HG03135 (cell line): ENCODE data around the gene NNAT.

Experiments used
- ATAC-seq: cut with Tn5 transposase; IDR thresholded peaks from one replicate; pipeline ENCODE4 v1.9.1; 2021; ENCODE audit warnings: mild to moderate bottlenecking, moderate library complexity; ENCODE audit not compliant: unreplicated experiment

NNAT gene

DNA sequence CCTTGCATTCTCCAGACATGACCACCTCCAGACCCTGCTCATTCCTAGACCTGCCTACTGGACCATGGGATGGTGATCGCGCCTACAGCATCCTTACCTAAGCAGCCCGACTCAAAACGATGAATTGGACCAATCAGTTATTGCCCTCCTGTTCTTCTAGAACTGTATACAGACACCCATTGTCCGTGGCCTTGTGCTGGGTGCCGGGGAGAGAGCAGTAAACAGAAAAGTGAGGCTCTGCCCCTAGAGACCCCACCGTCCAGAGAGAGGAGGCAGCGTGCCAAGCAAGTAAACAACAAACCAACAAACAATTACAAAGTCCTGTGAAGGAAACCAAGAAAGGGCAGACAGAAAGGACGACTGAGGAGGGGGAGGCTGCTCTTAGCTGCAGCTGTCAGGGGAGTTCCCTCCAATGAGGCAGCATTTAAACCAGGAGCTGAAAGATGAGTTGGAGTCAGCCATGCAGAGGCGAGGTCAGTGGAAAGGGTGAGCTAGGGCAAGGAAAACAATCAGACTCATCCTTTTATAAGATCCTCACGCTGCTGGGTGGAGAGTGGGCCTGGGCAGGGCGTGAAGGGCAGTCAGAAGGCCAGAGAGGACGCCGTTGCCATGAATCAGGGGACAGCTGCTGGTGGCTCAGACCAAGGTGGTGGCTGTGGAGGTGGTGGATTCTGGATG is 44.2 kb downstream of the NNAT start:
- no peak for ATAC-seq

- no peak for ATAC-seq
Observed at GRCh38 chr20:37566590-37567330, 45.7 kb downstream of the NNAT start.

DNA sequence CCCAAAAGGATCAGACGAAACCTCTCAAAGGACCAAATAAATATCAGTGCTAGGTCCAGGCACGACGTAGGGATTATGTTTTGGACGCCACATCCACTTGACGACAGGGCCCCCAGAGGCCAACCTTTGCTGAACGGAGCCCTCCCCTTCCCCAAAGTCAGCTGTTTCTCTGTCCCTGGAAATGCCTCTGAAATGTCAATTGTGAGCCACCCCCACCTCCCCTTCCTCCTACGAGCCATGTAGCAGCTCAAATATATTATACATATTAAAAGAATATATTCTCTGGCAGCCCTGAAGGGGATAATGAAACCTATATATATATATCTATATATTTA is 46.2 kb downstream of the NNAT start:
- ATAC-seq: no peak

- ATAC-seq: no peak
Observed at GRCh38 chr20:37567671-37568588, 46.9 kb downstream of the NNAT start.

DNA sequence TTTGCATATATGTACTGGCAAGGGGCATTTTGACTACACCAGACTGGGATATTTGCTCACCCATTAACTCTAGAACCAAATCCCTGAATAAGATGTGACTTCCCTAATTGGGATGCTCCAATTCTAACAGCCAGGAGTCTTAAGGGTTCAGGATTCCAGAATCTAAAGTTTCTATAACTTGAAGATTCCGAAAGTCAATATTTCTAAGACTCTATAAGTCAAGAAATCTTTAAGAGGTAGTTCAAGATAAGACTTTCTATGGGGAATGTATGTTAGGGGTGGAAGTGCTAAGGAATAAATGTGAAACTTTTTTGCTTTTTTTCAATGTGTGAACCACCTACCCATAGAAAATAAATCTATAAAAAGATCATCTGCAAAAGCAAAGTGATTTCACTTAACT is 49.4 kb downstream of the NNAT start:
- no peak for ATAC-seq

DNA sequence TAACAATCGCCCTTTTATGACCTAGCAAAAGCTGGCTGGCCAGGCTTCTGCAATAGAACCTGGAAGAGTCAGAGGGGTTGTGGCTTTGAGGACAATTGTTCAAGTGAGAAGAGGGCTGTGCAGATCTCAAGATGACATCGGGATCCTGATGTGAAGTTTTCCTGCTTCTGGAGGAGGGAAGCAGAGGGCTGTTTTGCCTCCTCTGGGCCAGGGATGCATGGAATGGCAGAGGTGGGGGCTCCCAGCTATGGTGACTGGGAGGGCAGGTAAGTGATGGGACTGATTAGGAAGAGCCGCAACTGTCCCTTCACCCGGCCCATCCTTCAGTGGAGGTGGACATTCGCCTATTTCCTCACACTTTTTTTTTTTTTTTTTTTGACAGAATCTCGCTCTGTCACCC is 50.0 kb downstream of the NNAT start:
- no peak for ATAC-seq
